ENCODE measurements around the gene PNMA6E. TPM values are rescaled to one million over a fixed set of nuclear protein-coding genes. Genes with fewer than 3 reads are reported as not detected.
"Not testable (repeated sequence)": the region's sequence is repeated elsewhere in the genome, so short reads cannot be mapped to it uniquely, and the experiment has no call there.

PNMA6E gene
- total and polyA plus RNA-seq, 2 donors (not counting 3 experiments of a cell fraction or from before 2014, with no cell fraction given), result not detected

- H3K36me3 ChIP-seq (ENCODE audit: control insufficient read depth in 2 of 2, extremely low read depth in 1 of 2, insufficient read depth in 2 of 2, low read length in 2 of 2), result no peaks in the 10 kb centered on the region
- no peak overlapping the region for H3K27ac ChIP-seq (ENCODE audit: insufficient read depth, low read depth, low read length)
- no peak for TF ChIP-seq JUN (IDR thresholded peaks at IDR 0.05; ENCODE audit: borderline replicate concordance, insufficient read depth, insufficient read length, low read depth)
- TF ChIP-seq EZH2 (IDR thresholded peaks at IDR 0.05; ENCODE audit: borderline replicate concordance, low read depth, low read length, severe bottlenecking), result no peak
- TF ChIP-seq MYC (IDR thresholded peaks at IDR 0.05; ENCODE audit: low read depth, low read length), result no peak
- TF ChIP-seq GATA2 (IDR thresholded peaks at IDR 0.05; ENCODE audit: insufficient read depth, insufficient read length, low read depth, low read length), result no peak
- TF ChIP-seq FOS (IDR thresholded peaks at IDR 0.05; ENCODE audit: borderline replicate concordance, insufficient read depth, low read length), result no peak
- BruUV-seq (replicated peaks), result no TSS peak
- H3K9ac ChIP-seq (replicated peaks; ENCODE audit: extremely low read depth, insufficient read depth, low read length), result no peak overlapping the region
- H3K27me3 ChIP-seq (ENCODE audit: control insufficient read depth in 2 of 2, insufficient read depth in 2 of 2, low read length in 2 of 2), result no peaks in the 10 kb centered on the region
- no peaks in the 10 kb centered on the region for H3K4me1 ChIP-seq (ENCODE audit: control insufficient read depth, extremely low read depth, insufficient read depth, low read length)
- no peaks in the 10 kb centered on the region for H3K79me2 ChIP-seq (ENCODE audit: control insufficient read depth, insufficient read depth, low read length)
- ChIA-PET CTCF (no interaction called here), POLR2A (no interaction called here)
- no peaks in the 10 kb centered on the region for H3K9me3 ChIP-seq (replicated peaks; ENCODE audit: control insufficient read depth, insufficient read depth, low read length)
- H2AFZ ChIP-seq (ENCODE audit: low read depth, low read length), result no peak overlapping the region
- H3K4me2 ChIP-seq (ENCODE audit: insufficient read depth, low read length), result no peak overlapping the region
- DNase-seq (ENCODE audit: low read depth, low spot score) (no peak), FAIRE-seq (no peak)
- dilution Hi-C loops (cut with MboI; ENCODE audit: extremely low pct_ligation_motif_present, low sequenced_read_pairs) (no loop called here), intact Hi-C loops (cut with micrococcal nuclease) (no loop called here)
- H3K4me3 ChIP-seq (replicated peaks in 1 of 3; ENCODE audit: insufficient read depth in 1 of 3, low read depth in 1 of 3, low read length in 3 of 3), result no peak overlapping the region
- no peaks in the 10 kb centered on the region for H4K20me1 ChIP-seq (replicated peaks; ENCODE audit: control insufficient read depth, extremely low read depth, insufficient read depth, low read length)
- no peaks in the 10 kb centered on the region for H3K9me1 ChIP-seq (replicated peaks; ENCODE audit: control insufficient read depth, extremely low read depth, insufficient read depth, low read length)
These were observed 13.8 kb downstream of the PNMA6E start for GRCh38 chrX:153387345-153387744.

- H3K4me2 ChIP-seq (ENCODE audit: insufficient read depth, low read length), result no peak overlapping the region
- dilution Hi-C loops (cut with MboI; ENCODE audit: extremely low pct_ligation_motif_present, low sequenced_read_pairs) (no loop called here), intact Hi-C loops (cut with micrococcal nuclease) (no loop called here)
- H3K27ac ChIP-seq (ENCODE audit: insufficient read depth, low read depth, low read length), result no peak overlapping the region
- H3K9me3 ChIP-seq (replicated peaks; ENCODE audit: control insufficient read depth, insufficient read depth, low read length), result no peaks in the 10 kb centered on the region
- H3K79me2 ChIP-seq (ENCODE audit: control insufficient read depth, insufficient read depth, low read length), result no peaks in the 10 kb centered on the region
- TF ChIP-seq FOS (IDR thresholded peaks at IDR 0.05; ENCODE audit: borderline replicate concordance, insufficient read depth, low read length), result no peak
- TF ChIP-seq CTCF (IDR thresholded peaks at IDR 0.05; ENCODE audit: extremely low read depth in 1 of 2, insufficient read depth in 1 of 2, low read depth in 1 of 2, low read length in 2 of 2), result no peak
- TF ChIP-seq MYC (IDR thresholded peaks at IDR 0.05; ENCODE audit: low read depth, low read length), result no peak
- TF ChIP-seq POLR2AphosphoS5 (IDR thresholded peaks at IDR 0.05; ENCODE audit: insufficient read depth, low read depth, low read length), result no peak
- no peak for TF ChIP-seq GATA2 (IDR thresholded peaks at IDR 0.05; ENCODE audit: insufficient read depth, insufficient read length, low read depth, low read length)
- TF ChIP-seq POLR2A (IDR thresholded peaks at IDR 0.05; ENCODE audit: low read depth, low read length), result no peak
- no peak for TF ChIP-seq EZH2 (IDR thresholded peaks at IDR 0.05; ENCODE audit: borderline replicate concordance, low read depth, low read length, severe bottlenecking)
- no peak for TF ChIP-seq JUN (IDR thresholded peaks at IDR 0.05; ENCODE audit: borderline replicate concordance, insufficient read depth, insufficient read length, low read depth)
- TF ChIP-seq MAX (IDR thresholded peaks at IDR 0.05; ENCODE audit: insufficient read depth, insufficient read length), result no peak
- FAIRE-seq (no peak), DNase-seq (ENCODE audit: low read depth, low spot score) (no peak)
- no peaks in the 10 kb centered on the region for H4K20me1 ChIP-seq (replicated peaks; ENCODE audit: control insufficient read depth, extremely low read depth, insufficient read depth, low read length)
- BruUV-seq (replicated peaks), result no TSS peak
- H3K4me1 ChIP-seq (ENCODE audit: control insufficient read depth, extremely low read depth, insufficient read depth, low read length), result no peaks in the 10 kb centered on the region
- no peaks in the 10 kb centered on the region for H3K27me3 ChIP-seq (ENCODE audit: control insufficient read depth in 2 of 2, insufficient read depth in 2 of 2, low read length in 2 of 2)
- no peak overlapping the region for H3K9ac ChIP-seq (replicated peaks; ENCODE audit: extremely low read depth, insufficient read depth, low read length)
- no peaks in the 10 kb centered on the region for H3K9me1 ChIP-seq (replicated peaks; ENCODE audit: control insufficient read depth, extremely low read depth, insufficient read depth, low read length)
- ChIA-PET CTCF (no interaction called here), POLR2A (no interaction called here)
- no peak overlapping the region for H2AFZ ChIP-seq (ENCODE audit: low read depth, low read length)
- H3K36me3 ChIP-seq (ENCODE audit: control insufficient read depth in 2 of 2, extremely low read depth in 1 of 2, insufficient read depth in 2 of 2, low read length in 2 of 2), result no peaks in the 10 kb centered on the region
- H3K4me3 ChIP-seq (replicated peaks in 1 of 3; ENCODE audit: insufficient read depth in 1 of 3, low read depth in 1 of 3, low read length in 3 of 3), result no peak overlapping the region
These were observed 15.1 kb downstream of the PNMA6E start for GRCh38 chrX:153386097-153386496.

DNA sequence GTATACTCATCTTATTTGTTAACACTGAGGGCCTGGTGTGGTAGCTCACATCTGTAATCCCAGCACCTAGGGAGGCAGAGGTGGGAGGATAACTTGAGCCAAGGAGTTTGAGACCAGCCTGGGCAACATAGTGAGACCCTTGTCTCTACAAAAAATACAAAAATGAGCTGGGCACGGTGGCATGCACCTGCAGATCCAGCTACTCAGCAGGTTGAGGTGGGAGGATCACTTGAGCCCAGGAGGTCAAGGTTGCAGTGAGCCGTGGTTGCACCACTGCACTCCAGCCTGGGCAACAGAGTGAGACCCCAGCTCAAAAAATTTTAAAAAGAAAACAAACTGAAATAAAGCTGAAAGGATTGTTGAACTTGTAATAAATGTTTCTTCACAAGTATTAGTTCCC, 16.2 kb downstream of the PNMA6E start:
- POLR2A ChIA-PET; BruUV-seq (replicated peaks); H3K4me1 ChIP-seq (ENCODE audit: control insufficient read depth, extremely low read depth, insufficient read depth, low read length); H3K36me3 ChIP-seq (ENCODE audit: control insufficient read depth in 2 of 2, extremely low read depth in 1 of 2, insufficient read depth in 2 of 2, low read length in 2 of 2); H3K9me3 ChIP-seq (replicated peaks; ENCODE audit: control insufficient read depth, insufficient read depth, low read length); H3K27ac ChIP-seq (ENCODE audit: insufficient read depth, low read depth, low read length); H3K9ac ChIP-seq (replicated peaks; ENCODE audit: extremely low read depth, insufficient read depth, low read length); H3K9me1 ChIP-seq (replicated peaks; ENCODE audit: control insufficient read depth, extremely low read depth, insufficient read depth, low read length); intact Hi-C loops (cut with micrococcal nuclease); H3K4me3 ChIP-seq (replicated peaks in 1 of 3; ENCODE audit: insufficient read depth in 1 of 3, low read depth in 1 of 3, low read length in 3 of 3); CTCF ChIA-PET; H4K20me1 ChIP-seq (replicated peaks; ENCODE audit: control insufficient read depth, extremely low read depth, insufficient read depth, low read length); H2AFZ ChIP-seq (ENCODE audit: low read depth, low read length); H3K79me2 ChIP-seq (ENCODE audit: control insufficient read depth, insufficient read depth, low read length); FAIRE-seq; H3K4me2 ChIP-seq (ENCODE audit: insufficient read depth, low read length); DNase-seq (ENCODE audit: low read depth, low spot score); dilution Hi-C loops (cut with MboI; ENCODE audit: extremely low pct_ligation_motif_present, low sequenced_read_pairs); H3K27me3 ChIP-seq (ENCODE audit: control insufficient read depth in 2 of 2, insufficient read depth in 2 of 2, low read length in 2 of 2): not testable (repeated sequence)
